ENCODE results near the gene TRIM63.

The TRIM63 gene

GRCh38 chr1:26036756-26037281, 30.6 kb downstream of the TRIM63 start:
- TF ChIP-seq CTCF (IDR thresholded peaks at IDR 0.05; ENCODE audit: extremely low read depth, insufficient read depth, missing control alignments) = no peak
- in situ Hi-C loops (cut with MboI; ENCODE audit: low pct_unique_long_range_greater_than_20kb, low sequenced_read_pairs, unreplicated experiment) = no loop called here
- no peak for DNase-seq (ENCODE audit: low spot score)

DNA sequence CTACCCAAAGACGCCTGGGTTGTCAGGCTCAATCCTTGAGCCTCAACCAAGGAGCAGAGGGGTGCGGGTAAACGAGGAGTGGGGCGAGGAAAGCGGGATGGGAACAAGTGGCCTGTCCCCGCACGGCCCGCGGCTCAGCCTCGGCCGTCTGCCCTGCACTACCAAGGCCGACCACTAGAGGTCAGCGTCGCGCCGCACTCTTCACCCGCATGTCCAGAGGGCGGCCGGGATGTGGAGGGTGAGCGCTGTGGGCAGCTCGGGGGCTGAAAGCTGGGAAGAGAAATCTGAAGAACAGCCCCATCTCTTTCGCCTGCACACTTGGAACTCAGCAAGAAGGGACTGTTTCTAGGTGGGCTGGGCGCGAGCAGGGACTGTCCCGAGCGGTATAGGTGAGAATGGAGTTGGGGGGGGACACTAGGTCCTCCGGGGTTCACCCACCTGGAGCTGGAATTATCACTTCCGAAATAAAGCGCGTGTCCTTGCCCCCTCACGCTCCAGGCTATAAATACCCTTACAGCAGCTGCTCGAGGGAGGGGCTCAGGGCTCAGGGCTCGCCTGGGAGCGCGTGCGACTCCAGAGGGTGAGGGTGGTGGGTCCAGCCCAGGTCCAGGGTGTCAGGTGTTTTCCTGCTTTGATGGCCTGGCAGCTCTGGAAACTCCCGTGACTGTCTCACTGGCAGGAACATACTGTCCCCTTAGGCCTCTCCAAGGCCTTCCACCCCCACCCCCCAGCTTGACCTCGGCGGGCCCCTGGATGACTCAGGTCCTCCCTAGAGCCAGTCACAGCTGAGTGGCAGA, 31.3 kb downstream of the TRIM63 start:
- DNase-seq (ENCODE audit: low spot score) = peak; percentile 93
- in situ Hi-C loops (cut with MboI; ENCODE audit: low pct_unique_long_range_greater_than_20kb, low sequenced_read_pairs, unreplicated experiment) = no loop called here
- TF ChIP-seq CTCF (IDR thresholded peaks at IDR 0.05; ENCODE audit: extremely low read depth, insufficient read depth, missing control alignments) = peak; percentile 99

- peak; percentile 97 for DNase-seq (ENCODE audit: low spot score)
- in situ Hi-C loops (cut with MboI; ENCODE audit: low pct_unique_long_range_greater_than_20kb, low sequenced_read_pairs, unreplicated experiment) = no loop called here
- peak; percentile 17 for TF ChIP-seq CTCF (IDR thresholded peaks at IDR 0.05; ENCODE audit: extremely low read depth, insufficient read depth, missing control alignments)
These were observed 32.0 kb downstream of the TRIM63 start for GRCh38 chr1:26035203-26035958.

DNA sequence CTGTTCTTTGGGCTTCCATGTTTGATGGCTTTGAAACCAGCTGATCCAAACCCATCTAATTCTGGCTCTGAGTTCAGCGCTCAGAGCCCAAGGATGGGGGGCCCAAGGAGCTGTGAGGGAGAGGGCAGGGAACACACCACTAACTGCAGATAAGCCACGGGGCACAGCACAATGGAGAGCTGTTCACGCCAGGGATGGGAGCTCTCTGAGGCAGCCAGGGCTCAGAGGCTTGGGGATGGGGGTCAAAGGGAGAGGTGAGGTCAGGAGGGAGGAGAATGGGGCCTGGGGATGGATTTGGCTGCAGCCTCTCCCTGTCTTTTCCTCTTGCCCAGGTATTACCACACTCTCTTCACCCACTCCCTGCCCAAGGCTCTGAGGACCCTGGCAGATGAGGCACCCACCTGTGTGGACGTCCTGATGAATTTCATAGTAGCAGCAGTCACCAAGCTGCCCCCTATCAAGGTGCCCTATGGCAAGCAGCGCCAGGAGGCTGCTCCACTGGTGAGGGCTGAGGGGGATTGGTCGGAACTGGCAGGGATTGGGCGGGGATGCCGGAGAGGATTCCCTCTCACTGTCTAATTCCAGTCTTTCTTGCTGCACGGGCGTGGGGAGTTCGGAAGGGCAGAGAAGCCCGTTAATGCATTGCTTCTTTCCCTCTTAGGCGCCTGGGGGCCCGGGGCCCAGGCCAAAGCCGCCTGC, 32.8 kb downstream of the TRIM63 start:
- no peak for TF ChIP-seq CTCF (IDR thresholded peaks at IDR 0.05; ENCODE audit: extremely low read depth, insufficient read depth, missing control alignments)
- in situ Hi-C loops (cut with MboI; ENCODE audit: low pct_unique_long_range_greater_than_20kb, low sequenced_read_pairs, unreplicated experiment) = no loop called here
- DNase-seq (ENCODE audit: low spot score) = no peak

- in situ Hi-C loops (cut with MboI; ENCODE audit: low pct_unique_long_range_greater_than_20kb, low sequenced_read_pairs, unreplicated experiment) = no loop called here
- TF ChIP-seq CTCF (IDR thresholded peaks at IDR 0.05; ENCODE audit: extremely low read depth, insufficient read depth, missing control alignments) = no peak
- DNase-seq (ENCODE audit: low spot score) = no peak
These were observed 34.6 kb downstream of the TRIM63 start for GRCh38 chr1:26032656-26033357.

Measured in GM13977 (cell line).